ENCODE data around the gene FHIT. TPM values are rescaled to one million over a fixed set of nuclear protein-coding genes. Genes with fewer than 3 reads are reported as not detected.

Gene FHIT
- total RNA-seq, 4 donors from 2014 or later: 7.5 to 20.1 (median 13.5) TPM

GRCh38 chr3:59876533-59877062 is 1374.7 kb downstream of the FHIT start:
- no peak for TF ChIP-seq POLR2A (IDR thresholded peaks at IDR 0.05)

GRCh38 chr3:59873576-59874230 is 1377.5 kb downstream of the FHIT start:
- H3K4me3 ChIP-seq: no peak overlapping the region
- H3K36me3 ChIP-seq: no peaks in the 10 kb centered on the region
- no peaks in the 10 kb centered on the region for H3K4me1 ChIP-seq
- no peak overlapping the region for H3K27ac ChIP-seq
- no peaks in the 10 kb centered on the region for H3K27me3 ChIP-seq
- DNase-seq: no peak
- in situ Hi-C loops (cut with MboI; ENCODE audit: low pct_ligation_motif_present in 1 of 4, low pct_unique_long_range_greater_than_20kb in 1 of 4, low sequenced_read_pairs in 3 of 4) (loop anchor here in 3 of 4 donors (25.0 kb wide), 1 partner anchor 661 kb away; no protein-coding TSS in a partner anchor), intact Hi-C loops (cut with DNase I; ENCODE audit: low total_unique reads) (no loop called here)
- 54 to 65% methylated on average over 7 to 8 of the region's 8 CpGs for WGBS, 2 donors (ENCODE audit: low coverage in 1 of 2)
- no peak for TF ChIP-seq CTCF (IDR thresholded peaks at IDR 0.05)
- TF ChIP-seq EP300 (IDR thresholded peaks at IDR 0.05; ENCODE audit: low read depth): no peak
- TF ChIP-seq POLR2AphosphoS5 (IDR thresholded peaks at IDR 0.05): no peak
- TF ChIP-seq POLR2A (IDR thresholded peaks at IDR 0.05): no peak
- no peaks in the 10 kb centered on the region for H3K9me3 ChIP-seq

More at GRCh38 chr3:59876533-59877062, 1374.7 kb downstream of the FHIT start:
- Histone ChIP-seq H3K4me3 (no peak overlapping the region), H3K4me1 (no peaks in the 10 kb centered on the region), H3K9me3 (no peaks in the 10 kb centered on the region), H3K27me3 (no peaks in the 10 kb centered on the region), H3K27ac (no peak overlapping the region), H3K36me3 (no peaks in the 10 kb centered on the region)
- in situ Hi-C loops (cut with MboI; ENCODE audit: low pct_ligation_motif_present in 1 of 4, low pct_unique_long_range_greater_than_20kb in 1 of 4, low sequenced_read_pairs in 3 of 4) (no loop called here), intact Hi-C loops (cut with DNase I; ENCODE audit: low total_unique reads) (no loop called here)
- 65 to 71% methylated on average over 1 to 2 of the region's 2 CpGs for WGBS, 2 donors (ENCODE audit: low coverage in 1 of 2)
- DNase-seq: no peak

GRCh38 chr3:59872128-59872527 is 1379.1 kb downstream of the FHIT start:
- Histone ChIP-seq H3K27me3 (no peaks in the 10 kb centered on the region), H3K4me3 (no peak overlapping the region), H3K9me3 (no peaks in the 10 kb centered on the region), H3K36me3 (no peaks in the 10 kb centered on the region), H3K27ac (no peak overlapping the region), H3K4me1 (no peaks in the 10 kb centered on the region)
- no peak for DNase-seq
- in situ Hi-C loops (cut with MboI; ENCODE audit: low pct_ligation_motif_present in 1 of 4, low pct_unique_long_range_greater_than_20kb in 1 of 4, low sequenced_read_pairs in 3 of 4): loop anchor here in 3 of 4 donors (25.0 kb wide), 1 partner anchor 660 kb away; no protein-coding TSS in a partner anchor
- TF ChIP-seq POLR2AphosphoS5 (IDR thresholded peaks at IDR 0.05): no peak
- TF ChIP-seq CTCF (IDR thresholded peaks at IDR 0.05): no peak
- no peak for TF ChIP-seq POLR2A (IDR thresholded peaks at IDR 0.05)
- TF ChIP-seq EP300 (IDR thresholded peaks at IDR 0.05; ENCODE audit: low read depth): no peak
- 74 to 75% methylated on average over 1 to 3 of the region's 3 CpGs for WGBS, 2 donors (ENCODE audit: low coverage in 1 of 2)
- intact Hi-C loops (cut with DNase I; ENCODE audit: low total_unique reads): no loop called here

- Histone ChIP-seq H3K4me1 (no peaks in the 10 kb centered on the region), H3K9me3 (no peaks in the 10 kb centered on the region), H3K27ac (no peak overlapping the region), H3K4me3 (no peak overlapping the region), H3K27me3 (no peaks in the 10 kb centered on the region), H3K36me3 (no peaks in the 10 kb centered on the region)
- no peak for TF ChIP-seq POLR2A (IDR thresholded peaks at IDR 0.05)
- TF ChIP-seq CTCF (IDR thresholded peaks at IDR 0.05): no peak
- TF ChIP-seq EP300 (IDR thresholded peaks at IDR 0.05; ENCODE audit: low read depth): no peak
- no peak for TF ChIP-seq POLR2AphosphoS5 (IDR thresholded peaks at IDR 0.05)
- no peak for DNase-seq
- WGBS, 2 donors (ENCODE audit: low coverage in 1 of 2): 66 to 76% methylated on average over 3 of the region's 3 CpGs
- in situ Hi-C loops (cut with MboI; ENCODE audit: low pct_ligation_motif_present in 1 of 4, low pct_unique_long_range_greater_than_20kb in 1 of 4, low sequenced_read_pairs in 3 of 4): loop anchor here in 3 of 4 donors (10.0 to 25.0 kb wide), 2 partner anchors 293 to 655 kb away; no protein-coding TSS in a partner anchor
- intact Hi-C loops (cut with DNase I; ENCODE audit: low total_unique reads): no loop called here
Measured at GRCh38 chr3:59867185-59868002, 1383.9 kb downstream of the FHIT start.

Measured in transverse colon (tissue), 4 donors.